Fibroblast of lung (primary cell): ENCODE results near the gene PPIA. TPM values are rescaled to one million over a fixed set of nuclear protein-coding genes. Genes with fewer than 3 reads are reported as not detected.

ENCODE experiments used
- DNase-seq, 2 donors: peaks; one replicate each; pipeline versions ENCODE4 v3.0.0 to v3.0.0-alpha.2; 2010; ENCODE audit warnings: low read depth in 2 of 2
- H2AFZ ChIP-seq: 2 replicates; pipeline ENCODE4 v1.5.1; 2012; ENCODE audit warnings: low read length, control low read depth, inconsistent platforms
- H3K27ac ChIP-seq: 2 replicates; pipeline ENCODE4 v1.5.1; 2011; ENCODE audit warnings: low read length, control low read depth; ENCODE audit not compliant: insufficient read depth
- H3K27me3 ChIP-seq: 2 replicates; pipeline ENCODE4 v1.5.1; 2011; ENCODE audit warnings: mild to moderate bottlenecking, low read length; ENCODE audit not compliant: control insufficient read depth, insufficient read depth
- H3K36me3 ChIP-seq: 2 replicates; pipeline ENCODE4 v1.5.1; 2011; ENCODE audit warnings: low read length; ENCODE audit not compliant: control insufficient read depth, insufficient read depth
- H3K4me1 ChIP-seq: 2 replicates; pipeline ENCODE4 v1.5.1; 2011; ENCODE audit warnings: low read length; ENCODE audit not compliant: control insufficient read depth, insufficient read depth; ENCODE audit errors: extremely low read depth
- H3K4me2 ChIP-seq: 2 replicates; pipeline ENCODE4 v1.5.1; 2011; ENCODE audit warnings: low read length, control low read depth; ENCODE audit not compliant: insufficient read depth; ENCODE audit errors: extremely low read depth
- H3K4me3 ChIP-seq, 4 experiments: fragments of 200-600 bp in 1 of 4; sonication (generic) in 1 of 4; replicated peaks in 1 of 4; 2 replicates each; pipeline ENCODE4 v1.5.1; 2011 to 2016; ENCODE audit warnings: low read length in 4 of 4, low read depth in 3 of 4, mild to moderate bottlenecking in 3 of 4, control low read depth in 2 of 4, inconsistent platforms in 1 of 4, mixed read lengths in 1 of 4; ENCODE audit not compliant: insufficient read depth in 1 of 4; ENCODE audit errors: control extremely low read depth in 1 of 4
- H3K79me2 ChIP-seq: 2 replicates; pipeline ENCODE4 v1.5.1; 2012; ENCODE audit warnings: mild to moderate bottlenecking, low read length, inconsistent platforms; ENCODE audit not compliant: control insufficient read depth, insufficient read depth
- H3K9ac ChIP-seq: 2 replicates; pipeline ENCODE4 v1.5.1; 2011; ENCODE audit warnings: mild to moderate bottlenecking, low read length, control low read depth; ENCODE audit not compliant: insufficient read depth
- H3K9me3 ChIP-seq: 2 replicates; pipeline ENCODE4 v1.5.1; 2012; ENCODE audit warnings: low read depth, low read length; ENCODE audit not compliant: control insufficient read depth, insufficient read depth
- H4K20me1 ChIP-seq: 2 replicates; pipeline ENCODE4 v1.5.1; 2011; ENCODE audit warnings: low read length; ENCODE audit not compliant: control insufficient read depth, insufficient read depth; ENCODE audit errors: extremely low read depth
- EZH2 ChIP-seq: IDR thresholded peaks from 2 replicates; pipeline ENCODE4 v1.5.1; 2012; ENCODE audit warnings: low read length, control low read depth, mild to moderate bottlenecking; ENCODE audit errors: missing control alignments
- polyA plus RNA-seq, 2 donors: library from polyadenylated mRNA; depleted of rRNA in 1 of 2; stranded (reverse) in 1 of 2; unstranded in 1 of 2; fragments of >200 nt; gene quantifications; 2 replicates each; pipeline ENCODE4 v1.2.1, GENCODE V29; 2011 to 2012; ENCODE audit warnings: missing spikeins in 1 of 2
- total RNA-seq: library from RNA; depleted of rRNA; stranded (reverse); fragments of >200 nt; gene quantifications from 2 replicates; pipeline ENCODE4 v1.2.1, GENCODE V29; 2014
- TF ChIP-seq, protein P1 (sequence below), 2 donors: IDR thresholded peaks in 1 of 2; conservative IDR thresholded peaks in 1 of 2; 1 replicate in 1 of 2; 2 replicates in 1 of 2; pipeline ENCODE4 v1.5.1; 2011 to 2012; ENCODE audit warnings: low read length in 2 of 2, control low read depth in 1 of 2, inconsistent platforms in 1 of 2, low read depth in 1 of 2, mild to moderate bottlenecking in 1 of 2

The PPIA gene
- total and polyA plus RNA-seq, 2 donors (not counting 1 experiment from before 2014, with no cell fraction given): 1,161 to 7,057 TPM

DNA sequence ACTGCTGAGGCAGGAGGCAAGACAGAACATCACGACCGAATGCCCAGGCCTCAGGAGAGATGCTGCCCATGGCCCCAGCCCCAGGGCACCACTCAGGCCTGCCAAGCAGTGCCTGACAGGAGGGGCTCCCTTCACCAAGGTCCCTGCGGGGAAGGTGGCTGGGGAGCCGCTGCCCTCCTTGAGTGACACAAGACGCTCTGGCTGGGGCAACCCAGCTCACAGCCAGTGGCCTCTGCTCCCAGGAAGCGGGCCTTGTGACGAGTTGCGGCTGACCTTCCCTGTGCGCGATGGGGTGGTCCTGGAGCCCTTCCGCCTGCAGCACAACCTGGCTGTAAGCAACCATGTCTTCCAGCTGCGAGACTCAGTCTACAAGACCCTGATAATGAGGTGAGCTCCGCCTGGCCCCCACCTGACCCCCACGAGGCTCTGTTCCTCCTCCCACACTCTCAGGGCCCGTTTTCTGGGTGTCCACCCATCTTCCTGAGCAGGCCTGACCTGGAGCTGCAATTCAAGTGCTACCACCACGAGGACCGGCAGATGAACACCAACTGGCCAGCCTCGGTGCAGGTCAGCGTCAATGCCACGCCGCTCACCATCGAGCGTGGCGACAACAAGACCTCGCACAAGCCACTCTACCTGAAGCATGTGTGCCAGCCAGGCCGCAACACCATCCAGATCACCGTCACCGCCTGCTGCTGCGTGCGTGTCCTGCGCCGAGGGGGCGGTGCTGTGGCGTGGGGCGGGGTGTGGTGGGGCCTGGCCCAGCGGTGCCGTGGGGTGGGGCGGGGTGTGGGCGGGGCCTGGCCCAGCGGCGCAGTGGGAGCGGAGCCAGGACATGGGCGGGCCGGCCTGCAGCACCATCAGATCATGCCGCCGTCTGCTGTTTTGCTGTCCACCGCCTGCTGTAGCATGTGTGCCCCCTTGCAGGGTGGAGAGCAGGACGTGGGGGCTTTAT lies 35.0 kb upstream of the PPIA start:
- no peak overlapping the region for H2AFZ ChIP-seq
- no peaks in the 10 kb centered on the region for H3K27me3 ChIP-seq
- peaks cover under 1% of the 10 kb centered on the region for H3K4me1 ChIP-seq
- H3K79me2 ChIP-seq: no peaks in the 10 kb centered on the region
- H3K9ac ChIP-seq: no peak overlapping the region
- H3K36me3 ChIP-seq: peaks cover 40% of the 10 kb centered on the region
- no peak overlapping the region for H3K27ac ChIP-seq
- H3K4me3 ChIP-seq: no peak overlapping the region
- H3K9me3 ChIP-seq: no peaks in the 10 kb centered on the region
- TF ChIP-seq EZH2: no peak
- TF ChIP-seq, protein P1, sequence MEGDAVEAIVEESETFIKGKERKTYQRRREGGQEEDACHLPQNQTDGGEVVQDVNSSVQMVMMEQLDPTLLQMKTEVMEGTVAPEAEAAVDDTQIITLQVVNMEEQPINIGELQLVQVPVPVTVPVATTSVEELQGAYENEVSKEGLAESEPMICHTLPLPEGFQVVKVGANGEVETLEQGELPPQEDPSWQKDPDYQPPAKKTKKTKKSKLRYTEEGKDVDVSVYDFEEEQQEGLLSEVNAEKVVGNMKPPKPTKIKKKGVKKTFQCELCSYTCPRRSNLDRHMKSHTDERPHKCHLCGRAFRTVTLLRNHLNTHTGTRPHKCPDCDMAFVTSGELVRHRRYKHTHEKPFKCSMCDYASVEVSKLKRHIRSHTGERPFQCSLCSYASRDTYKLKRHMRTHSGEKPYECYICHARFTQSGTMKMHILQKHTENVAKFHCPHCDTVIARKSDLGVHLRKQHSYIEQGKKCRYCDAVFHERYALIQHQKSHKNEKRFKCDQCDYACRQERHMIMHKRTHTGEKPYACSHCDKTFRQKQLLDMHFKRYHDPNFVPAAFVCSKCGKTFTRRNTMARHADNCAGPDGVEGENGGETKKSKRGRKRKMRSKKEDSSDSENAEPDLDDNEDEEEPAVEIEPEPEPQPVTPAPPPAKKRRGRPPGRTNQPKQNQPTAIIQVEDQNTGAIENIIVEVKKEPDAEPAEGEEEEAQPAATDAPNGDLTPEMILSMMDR (conservative IDR thresholded peaks at IDR 0.05 in 1 of 2, IDR thresholded peaks at IDR 0.05 in 1 of 2; ENCODE audit: low read depth in 1 of 2, low read length in 2 of 2): no peak
- H4K20me1 ChIP-seq: no peaks in the 10 kb centered on the region
- peak in 1 of 2 donors; percentile 41 for DNase-seq
- H3K4me2 ChIP-seq: no peak overlapping the region

DNA sequence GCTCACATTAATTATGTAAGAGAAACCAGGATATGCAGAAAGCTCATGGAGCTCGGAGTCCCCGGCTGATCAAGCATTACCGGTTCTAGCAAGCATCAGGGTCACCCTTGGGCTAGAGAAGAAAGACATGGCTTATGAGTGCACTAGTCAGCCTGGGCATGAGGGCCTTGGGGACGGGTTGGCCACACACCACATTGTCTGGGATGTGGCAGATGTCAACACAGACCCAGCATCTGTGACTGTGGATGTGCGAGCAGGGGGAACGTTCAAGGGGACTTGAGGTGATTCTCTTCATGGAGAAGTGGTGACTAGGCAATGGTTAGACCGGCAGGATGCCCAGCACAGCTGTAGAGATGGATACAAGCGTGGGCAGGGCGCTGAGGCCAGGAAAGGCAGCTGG lies 34.2 kb upstream of the PPIA start:
- DNase-seq: no peak
- Histone ChIP-seq H3K79me2 (no peaks in the 10 kb centered on the region), H4K20me1 (no peaks in the 10 kb centered on the region), H3K4me2 (no peak overlapping the region), H3K4me3 (no peak overlapping the region), H3K4me1 (no peaks in the 10 kb centered on the region), H3K9ac (no peak overlapping the region), H3K9me3 (no peaks in the 10 kb centered on the region), H2AFZ (no peak overlapping the region), H3K27ac (no peak overlapping the region), H3K27me3 (no peaks in the 10 kb centered on the region), H3K36me3 (peaks cover 38% of the 10 kb centered on the region)
- no peak for TF ChIP-seq EZH2
- TF ChIP-seq, protein P1 (conservative IDR thresholded peaks at IDR 0.05 in 1 of 2, IDR thresholded peaks at IDR 0.05 in 1 of 2; ENCODE audit: low read depth in 1 of 2, low read length in 2 of 2): no peak

DNA sequence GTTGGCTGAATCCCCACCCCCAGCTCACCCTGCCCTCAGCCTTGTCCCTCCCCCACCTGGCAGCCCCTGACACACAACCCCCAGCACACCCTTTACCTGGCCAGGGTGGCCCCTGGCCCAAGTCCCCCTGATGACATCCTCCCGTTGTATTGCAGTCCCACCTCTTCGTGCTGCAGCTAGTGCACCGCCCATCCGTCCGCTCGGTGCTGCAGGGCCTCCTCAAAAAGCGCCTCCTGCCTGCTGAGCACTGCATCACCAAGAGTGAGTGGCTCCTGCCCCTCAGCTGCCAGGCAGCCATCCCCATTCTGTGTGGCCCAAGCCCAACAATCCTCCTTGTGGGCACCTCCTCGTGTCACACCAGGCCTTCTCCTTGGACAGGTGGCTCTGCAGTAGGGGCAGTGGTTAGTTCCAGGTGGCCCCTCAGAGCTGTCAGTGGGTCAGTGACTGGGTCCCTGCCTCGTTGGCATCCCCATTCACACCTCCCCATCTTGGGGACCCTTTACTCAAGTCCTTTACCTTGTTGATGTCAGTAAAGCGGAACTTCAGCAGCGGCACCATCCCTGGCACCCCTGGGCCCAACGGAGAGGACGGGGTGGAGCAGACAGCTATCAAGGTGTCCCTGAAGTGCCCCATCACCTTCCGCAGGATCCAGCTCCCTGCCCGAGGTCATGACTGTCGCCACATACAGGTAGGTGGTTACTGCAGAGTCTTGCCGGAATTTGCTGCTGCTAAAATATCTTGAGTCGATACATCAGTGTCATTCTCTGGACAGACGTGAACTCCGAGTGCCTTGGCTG lies 33.6 kb upstream of the PPIA start:
- Histone ChIP-seq H3K36me3 (peaks cover 36% of the 10 kb centered on the region), H3K9me3 (no peaks in the 10 kb centered on the region), H3K79me2 (no peaks in the 10 kb centered on the region), H3K27ac (no peak overlapping the region), H3K9ac (no peak overlapping the region), H2AFZ (no peak overlapping the region), H3K4me2 (no peak overlapping the region), H3K4me3 (no peak overlapping the region), H3K27me3 (no peaks in the 10 kb centered on the region), H3K4me1 (peaks cover 5% of the 10 kb centered on the region), H4K20me1 (no peaks in the 10 kb centered on the region)
- no peak for DNase-seq
- TF ChIP-seq EZH2: no peak
- TF ChIP-seq, protein P1 (conservative IDR thresholded peaks at IDR 0.05 in 1 of 2, IDR thresholded peaks at IDR 0.05 in 1 of 2; ENCODE audit: low read depth in 1 of 2, low read length in 2 of 2): no peak
